Jurkat, Clone E6-1 (cell line): ENCODE data around the gene ST6GALNAC3.
"Not testable (repeated sequence)": the region's sequence is repeated elsewhere in the genome, so short reads cannot be mapped to it uniquely, and the experiment has no call there.

Experiments
- DNase-seq: peaks from one replicate; pipeline ENCODE4 v3.0.0-alpha.2; 2011; ENCODE audit warnings: low read depth, low spot score
- H3K4me3 ChIP-seq: 2 replicates; pipeline ENCODE4 v1.5.1; 2011; ENCODE audit warnings: mild to moderate bottlenecking, low read length, control low read depth, moderate library complexity

Gene ST6GALNAC3

GRCh38 chr1:76622774-76623528, 548.4 kb downstream of the ST6GALNAC3 start:
- no peak for DNase-seq
- no peak overlapping the region for H3K4me3 ChIP-seq

- H3K4me3 ChIP-seq: no peak overlapping the region
- DNase-seq: no peak
Measured at GRCh38 chr1:76625886-76626678, 551.5 kb downstream of the ST6GALNAC3 start.

GRCh38 chr1:76627498-76627897, 553.0 kb downstream of the ST6GALNAC3 start:
- DNase-seq: no peak
- H3K4me3 ChIP-seq: no peak overlapping the region

- DNase-seq: no peak
- H3K4me3 ChIP-seq: no peak overlapping the region
Measured at GRCh38 chr1:76627901-76628300, 553.4 kb downstream of the ST6GALNAC3 start.

- no peak for DNase-seq
- H3K4me3 ChIP-seq: no peak overlapping the region
Measured at GRCh38 chr1:76632136-76632535, 557.6 kb downstream of the ST6GALNAC3 start.

- no peak for DNase-seq
- H3K4me3 ChIP-seq: no peak overlapping the region
Measured at GRCh38 chr1:76635784-76636183, 561.2 kb downstream of the ST6GALNAC3 start.

GRCh38 chr1:76639181-76639580, 564.6 kb downstream of the ST6GALNAC3 start:
- no peak for DNase-seq
- H3K4me3 ChIP-seq: no peak overlapping the region

GRCh38 chr1:76640092-76640491, 565.5 kb downstream of the ST6GALNAC3 start:
- DNase-seq: no peak
- no peak overlapping the region for H3K4me3 ChIP-seq

GRCh38 chr1:76640723-76641122, 566.2 kb downstream of the ST6GALNAC3 start:
- no peak for DNase-seq
- H3K4me3 ChIP-seq: no peak overlapping the region

GRCh38 chr1:76644139-76644538, 569.6 kb downstream of the ST6GALNAC3 start:
- no peak for DNase-seq

GRCh38 chr1:76652860-76653259, 578.3 kb downstream of the ST6GALNAC3 start:
- not testable (repeated sequence) for H3K4me3 ChIP-seq, DNase-seq

More at GRCh38 chr1:76644139-76644538, 569.6 kb downstream of the ST6GALNAC3 start:
- H3K4me3 ChIP-seq: no peak overlapping the region

GRCh38 chr1:76657623-76658022, 583.1 kb downstream of the ST6GALNAC3 start:
- no peak overlapping the region for H3K4me3 ChIP-seq
- DNase-seq: no peak

- no peak overlapping the region for H3K4me3 ChIP-seq
- no peak for DNase-seq
Measured at GRCh38 chr1:76659171-76659940, 584.8 kb downstream of the ST6GALNAC3 start.

GRCh38 chr1:76661531-76661930, 587.0 kb downstream of the ST6GALNAC3 start:
- DNase-seq: no peak
- no peak overlapping the region for H3K4me3 ChIP-seq

GRCh38 chr1:76666499-76666898, 592.0 kb downstream of the ST6GALNAC3 start:
- no peak for DNase-seq

GRCh38 chr1:76668046-76668445, 593.5 kb downstream of the ST6GALNAC3 start:
- DNase-seq: no peak

More at GRCh38 chr1:76666499-76666898, 592.0 kb downstream of the ST6GALNAC3 start:
- H3K4me3 ChIP-seq: no peak overlapping the region

GRCh38 chr1:76669131-76669530, 594.6 kb downstream of the ST6GALNAC3 start:
- no peak overlapping the region for H3K4me3 ChIP-seq
- no peak for DNase-seq

More at GRCh38 chr1:76668046-76668445, 593.5 kb downstream of the ST6GALNAC3 start:
- no peak overlapping the region for H3K4me3 ChIP-seq

GRCh38 chr1:76669624-76670315, 595.2 kb downstream of the ST6GALNAC3 start:
- DNase-seq: no peak

GRCh38 chr1:76674689-76675210, 600.2 kb downstream of the ST6GALNAC3 start:
- DNase-seq: no peak
- no peak overlapping the region for H3K4me3 ChIP-seq

More at GRCh38 chr1:76669624-76670315, 595.2 kb downstream of the ST6GALNAC3 start:
- H3K4me3 ChIP-seq: no peak overlapping the region
